Islet of Langerhans (tissue), 1 donor: ENCODE data around the gene MYRFL.

ENCODE experiments used
- FAIRE-seq: peaks from one replicate; lab custom pipeline; 2011; peaks lifted over from hg19 to GRCh38; lab: Jason Lieb, UNC

MYRFL gene

DNA sequence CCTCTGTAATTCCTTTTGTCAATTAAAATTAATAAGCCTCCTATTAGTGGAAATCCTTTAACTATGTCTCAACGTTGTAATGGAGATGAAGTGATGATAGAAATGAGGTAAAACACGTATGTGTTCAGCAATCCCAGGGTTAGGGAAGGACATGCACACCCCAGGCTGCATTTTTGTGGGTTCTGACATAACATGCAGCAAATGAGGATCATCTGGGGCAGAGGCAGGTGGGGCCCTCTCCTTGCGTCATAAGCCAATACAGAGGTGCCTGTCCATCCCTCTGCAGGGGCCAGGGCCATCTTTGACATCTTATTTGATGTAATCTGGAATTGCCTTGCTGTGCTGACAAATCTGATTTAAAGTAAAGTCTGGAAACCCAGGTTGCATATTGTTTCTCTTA lies 73.2 kb downstream of the MYRFL start:
- FAIRE-seq = no peak

DNA sequence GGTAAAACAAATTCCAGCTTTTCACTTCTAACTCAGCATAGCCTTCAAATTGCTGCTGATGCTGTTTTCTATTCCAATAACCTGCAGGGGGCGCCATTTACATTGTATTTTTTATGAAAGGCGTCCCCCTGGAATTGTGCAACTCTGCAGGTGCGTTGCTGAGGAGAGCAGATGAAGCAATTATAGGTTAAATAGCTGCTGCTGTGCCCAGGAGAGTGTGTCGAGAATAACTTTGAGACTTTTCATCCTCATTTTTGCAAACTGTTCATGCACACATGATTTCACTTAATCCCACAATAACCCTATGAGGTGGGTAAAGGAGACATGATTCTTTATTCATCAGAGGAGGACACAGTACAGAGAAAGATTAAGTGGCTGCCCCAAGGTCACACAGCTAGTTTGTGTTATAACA lies 75.7 kb downstream of the MYRFL start:
- peak; percentile 88 for FAIRE-seq

DNA sequence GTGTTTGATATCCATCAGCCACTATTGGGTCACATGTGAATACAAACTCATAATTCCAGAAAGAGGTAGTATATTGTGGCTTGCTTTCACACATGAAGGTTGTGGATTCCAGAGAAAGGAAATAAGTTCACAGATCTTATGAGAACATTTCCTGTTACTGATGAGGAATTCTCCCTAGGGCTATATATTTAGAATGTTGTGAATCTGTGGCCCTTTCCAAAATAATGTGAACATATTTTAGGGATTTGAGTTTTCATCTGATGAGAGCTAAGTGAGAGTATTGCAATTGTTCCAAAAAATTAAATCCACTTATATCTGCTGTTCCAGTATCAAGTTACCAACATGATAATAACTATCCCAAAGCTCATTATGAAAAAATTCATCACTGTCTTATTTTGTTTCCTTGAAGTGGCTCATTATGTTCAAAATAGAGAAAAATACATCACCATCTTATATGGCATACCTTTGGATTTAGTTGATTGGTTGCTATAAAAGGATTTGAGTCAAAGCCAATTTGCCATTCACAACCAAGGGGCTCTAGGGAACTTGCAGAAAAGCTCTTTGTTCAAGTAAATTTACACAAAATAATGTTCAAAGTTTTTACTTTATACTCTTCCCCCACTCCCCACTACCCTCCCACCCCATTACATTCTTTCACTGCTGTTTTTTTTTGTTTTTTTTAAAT lies 76.3 kb downstream of the MYRFL start:
- no peak for FAIRE-seq

DNA sequence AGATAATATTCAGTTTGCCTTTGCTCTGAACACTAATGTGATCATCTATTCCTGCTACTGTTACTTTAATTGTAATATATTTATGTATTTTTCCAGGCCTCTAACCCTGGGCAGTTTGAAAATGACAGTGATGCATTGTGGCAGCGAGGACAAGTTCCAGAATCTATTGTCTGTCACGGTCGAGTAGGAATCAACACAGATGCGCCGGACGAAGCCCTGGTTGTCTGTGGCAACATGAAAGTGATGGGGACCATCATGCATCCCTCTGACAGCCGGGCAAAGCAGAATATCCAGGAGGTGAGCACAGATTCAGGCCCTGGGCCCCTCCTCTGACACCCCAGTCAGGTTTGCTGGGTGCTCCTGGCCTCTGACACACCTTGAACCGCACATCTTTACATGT lies 78.5 kb downstream of the MYRFL start:
- FAIRE-seq = no peak

DNA sequence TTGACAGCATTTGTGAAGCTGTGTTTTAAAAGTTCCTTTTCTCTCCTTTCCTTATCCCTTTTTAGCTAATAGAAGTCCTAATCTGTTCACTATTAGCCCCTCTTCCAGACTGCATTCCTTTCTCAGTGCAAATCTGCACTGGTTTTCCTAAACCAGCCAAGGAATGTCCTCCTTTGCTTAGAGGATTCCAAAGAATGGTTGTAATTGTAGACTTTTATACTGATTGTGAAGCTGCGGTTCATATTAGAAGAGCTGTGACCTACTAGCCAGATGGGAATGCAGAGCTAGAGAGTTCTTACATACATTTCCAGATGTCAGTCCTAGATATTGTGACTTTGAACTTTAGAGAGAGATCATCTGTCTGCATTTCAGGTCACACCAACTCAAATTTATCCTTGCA lies 79.8 kb downstream of the MYRFL start:
- no peak for FAIRE-seq

DNA sequence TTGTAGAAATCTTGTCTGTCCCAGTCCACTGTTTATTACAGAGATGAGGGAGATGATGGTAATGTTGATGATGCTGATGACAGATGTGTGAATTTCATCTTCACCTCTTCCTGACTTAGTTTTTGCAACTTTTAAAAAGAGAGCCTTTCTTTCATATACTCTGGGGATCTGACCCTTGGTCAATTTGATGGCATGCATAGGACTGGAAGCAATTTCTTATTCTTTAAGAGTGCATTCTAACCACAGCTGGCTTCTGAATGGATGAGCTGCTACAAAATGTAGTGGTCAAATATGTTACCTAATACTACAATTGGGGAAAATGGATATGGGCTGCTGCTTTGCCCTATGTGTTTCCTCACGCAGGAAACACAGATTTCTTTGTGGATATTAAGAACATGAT lies 80.8 kb downstream of the MYRFL start:
- FAIRE-seq = no peak

DNA sequence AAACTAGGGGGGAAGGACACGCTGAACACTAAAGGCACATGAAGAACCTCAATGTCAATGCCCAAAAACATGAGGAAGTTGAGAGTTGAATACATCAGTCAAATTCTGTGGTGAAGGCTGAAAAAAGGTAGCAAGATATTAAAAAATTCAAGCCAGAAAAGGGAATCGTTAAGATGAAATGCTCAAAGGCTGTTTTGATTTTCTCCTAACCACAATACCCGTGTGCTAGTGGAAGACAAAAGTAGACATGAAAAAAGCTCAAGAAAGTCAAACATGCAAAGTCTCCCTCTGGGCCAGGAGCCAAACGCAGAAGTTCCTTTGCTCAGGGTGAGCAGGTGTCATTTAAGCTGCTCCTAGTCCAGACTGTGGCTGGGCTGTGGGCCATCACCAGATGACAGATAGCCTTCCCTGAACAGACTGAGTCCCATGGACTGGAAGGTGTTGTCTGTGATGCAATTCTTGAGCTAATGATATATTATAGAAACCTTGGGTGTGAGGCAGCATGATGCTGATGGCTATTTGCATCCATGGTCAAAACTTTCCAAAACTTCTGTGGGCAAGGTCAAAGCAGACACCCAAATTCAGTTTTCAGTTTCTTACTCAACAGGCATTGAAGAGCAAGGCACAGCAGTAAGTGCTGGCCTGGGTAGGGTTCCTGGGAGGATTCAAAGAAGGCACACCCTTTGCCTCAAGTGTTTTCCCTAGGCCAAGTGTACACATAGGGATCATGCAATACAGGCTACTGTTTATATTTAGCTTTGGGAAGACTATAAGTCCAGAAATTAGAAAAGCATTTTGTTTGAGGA lies 81.6 kb downstream of the MYRFL start:
- FAIRE-seq = no peak

DNA sequence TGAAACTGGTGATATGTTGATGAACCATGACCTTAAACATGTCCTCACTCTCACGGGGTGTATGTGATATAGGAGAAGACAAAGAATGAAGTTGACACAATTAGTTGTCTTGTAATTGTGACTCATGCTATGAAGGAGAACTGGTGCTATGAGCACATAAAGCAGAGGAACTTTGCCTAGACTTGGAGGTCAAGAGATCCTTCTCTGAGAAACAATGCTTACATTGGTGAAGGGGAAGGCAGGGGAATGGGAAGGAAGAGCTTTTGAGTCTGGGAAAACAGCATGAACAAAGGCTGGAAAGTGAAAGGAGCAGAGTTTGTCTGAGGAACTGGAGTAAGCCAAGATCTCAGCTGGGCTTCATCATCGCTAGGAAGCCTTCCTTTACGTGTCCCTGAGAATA lies 83.2 kb downstream of the MYRFL start:
- no peak for FAIRE-seq

DNA sequence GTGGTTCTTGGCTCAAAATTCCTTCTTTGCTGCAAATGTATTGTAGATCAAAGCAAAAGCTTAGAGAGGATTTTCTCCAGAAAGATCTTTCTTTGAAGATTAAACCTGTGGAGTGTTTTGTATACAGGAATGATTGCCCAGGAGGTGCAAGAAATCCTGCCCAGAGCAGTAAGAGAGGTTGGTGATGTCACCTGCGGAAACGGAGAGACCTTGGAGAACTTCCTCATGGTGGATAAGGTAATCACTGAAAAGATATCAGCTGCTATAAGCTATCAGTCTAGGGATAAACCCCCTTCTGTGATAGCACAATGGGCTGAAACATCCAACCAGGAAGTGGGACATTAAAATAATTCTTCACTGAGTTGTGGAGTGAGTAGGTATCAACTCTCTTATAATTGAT lies 85.7 kb downstream of the MYRFL start:
- no peak for FAIRE-seq

DNA sequence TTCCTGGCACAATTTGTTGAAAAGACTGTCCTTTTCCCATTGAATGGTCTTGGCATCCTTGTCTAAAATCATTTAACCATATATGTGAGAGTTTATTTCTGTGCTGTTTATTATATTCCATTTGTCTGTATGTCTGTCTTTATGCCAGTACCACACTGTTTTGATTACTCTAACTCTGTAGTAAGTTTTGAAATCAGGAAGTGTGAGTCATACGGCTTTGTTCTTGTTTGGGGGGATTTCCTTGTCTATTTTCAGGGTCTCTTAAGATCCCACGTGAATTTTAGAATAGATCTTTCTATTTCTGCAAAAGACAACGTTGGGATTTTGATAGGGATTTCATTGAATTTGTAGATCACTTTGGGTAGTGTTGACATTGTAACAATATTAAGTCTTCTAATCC lies 88.5 kb downstream of the MYRFL start:
- FAIRE-seq = no peak

DNA sequence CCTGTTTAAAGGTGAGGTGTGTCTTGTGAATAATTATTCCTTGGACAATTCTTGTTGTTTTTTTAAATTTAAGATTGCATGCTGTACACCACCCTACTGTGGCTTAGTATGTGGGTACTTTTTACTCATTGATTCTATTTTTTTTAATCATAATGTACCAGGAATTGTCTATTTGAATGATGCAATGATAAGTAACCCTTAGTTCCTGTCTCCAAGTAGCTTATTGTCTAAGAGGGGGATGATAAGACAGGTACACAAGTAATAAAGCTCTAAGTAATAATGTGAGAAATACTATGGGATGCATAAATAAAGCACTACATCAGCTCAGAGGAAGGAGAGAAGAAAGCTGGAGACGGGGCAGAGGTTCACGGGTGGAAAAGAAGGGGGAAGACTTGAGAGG lies 90.9 kb downstream of the MYRFL start:
- FAIRE-seq = no peak

DNA sequence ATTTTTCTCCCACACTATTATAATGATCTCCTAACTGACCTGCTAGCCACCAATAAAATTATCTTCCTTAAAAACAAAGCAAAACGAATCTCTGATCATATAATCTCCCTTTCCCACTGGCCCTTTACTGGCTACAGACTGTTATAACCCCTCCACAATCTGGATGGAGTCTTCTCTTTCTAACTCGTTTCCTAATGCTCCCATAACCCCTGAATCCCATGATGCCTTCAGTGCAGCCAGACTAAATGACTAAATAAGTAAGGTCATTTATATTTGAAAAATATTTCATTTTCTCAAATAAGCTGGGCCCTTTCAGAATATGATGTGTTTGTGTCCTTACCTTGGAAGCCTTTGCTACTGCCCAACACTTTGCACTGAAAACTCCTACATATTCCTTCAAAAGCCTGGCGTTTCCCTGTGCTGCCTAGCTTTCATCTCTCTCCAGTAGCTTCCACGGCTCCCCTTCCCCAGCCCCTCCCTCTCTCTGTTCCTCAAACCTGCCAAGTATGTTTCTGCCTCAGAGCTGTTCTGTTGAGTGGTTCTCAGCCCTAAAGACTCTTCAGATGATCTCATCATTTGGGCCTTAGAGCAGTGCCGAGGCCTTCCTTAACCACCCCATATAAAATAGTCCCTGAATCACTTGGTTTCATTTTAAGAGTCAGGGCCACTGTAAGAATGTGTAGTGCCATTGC lies 91.7 kb downstream of the MYRFL start:
- no peak for FAIRE-seq

DNA sequence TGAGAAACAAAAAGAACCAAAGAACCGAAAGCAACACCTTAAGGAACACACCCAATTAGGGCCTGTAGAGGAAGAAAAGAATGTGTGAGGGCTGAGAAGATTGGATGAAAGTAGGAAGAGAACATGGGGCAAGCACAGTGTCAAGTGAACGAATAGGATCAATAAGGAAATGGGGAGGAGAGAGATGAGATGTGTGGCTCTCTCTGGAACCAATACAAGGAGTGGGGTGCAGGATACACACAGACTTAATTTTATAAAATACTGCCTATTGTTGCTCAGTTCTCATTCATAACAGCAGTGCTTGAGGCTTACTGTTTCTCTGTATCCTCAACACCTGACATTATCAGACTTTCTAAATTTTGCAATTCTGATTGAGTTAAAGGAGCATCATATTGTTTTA lies 93.3 kb downstream of the MYRFL start:
- no peak for FAIRE-seq

DNA sequence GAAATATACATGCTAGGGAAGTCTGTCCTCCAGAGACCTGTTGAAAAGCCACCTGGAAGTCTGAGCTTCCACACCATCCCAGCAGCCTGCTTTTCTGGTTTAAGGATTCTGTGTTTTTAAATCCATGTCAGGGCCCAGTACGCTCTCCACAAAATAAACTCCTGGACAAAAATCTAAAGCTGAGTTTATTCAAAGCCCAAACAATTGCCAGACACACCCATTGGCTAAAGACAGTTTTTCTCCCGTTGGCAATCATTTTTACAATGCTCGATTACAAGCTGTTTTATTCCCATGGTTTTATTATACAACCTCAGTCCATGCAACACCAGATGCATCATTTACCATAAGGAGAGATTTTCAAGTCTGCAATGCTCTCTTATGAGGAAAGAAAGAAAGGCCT lies 94.5 kb downstream of the MYRFL start:
- no peak for FAIRE-seq

DNA sequence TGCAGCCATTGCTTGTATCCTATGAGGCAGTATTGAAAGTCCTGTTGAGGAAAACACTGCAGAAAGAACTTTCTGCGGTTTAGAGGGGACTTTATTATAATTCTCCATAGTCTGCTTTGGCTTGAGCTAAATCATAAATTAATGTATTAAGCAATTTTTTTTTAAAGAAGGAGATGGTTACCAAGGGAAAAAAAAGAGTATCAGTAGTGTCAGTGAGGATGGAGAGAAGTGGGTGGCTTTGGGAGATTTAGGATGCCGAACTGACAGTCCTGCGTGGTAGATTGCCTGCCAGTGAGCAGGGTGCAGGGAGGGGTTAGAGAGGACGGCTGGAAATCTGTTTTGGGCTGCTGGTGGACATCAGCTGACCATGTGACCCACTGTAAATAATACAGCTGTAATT lies 96.8 kb downstream of the MYRFL start:
- no peak for FAIRE-seq

DNA sequence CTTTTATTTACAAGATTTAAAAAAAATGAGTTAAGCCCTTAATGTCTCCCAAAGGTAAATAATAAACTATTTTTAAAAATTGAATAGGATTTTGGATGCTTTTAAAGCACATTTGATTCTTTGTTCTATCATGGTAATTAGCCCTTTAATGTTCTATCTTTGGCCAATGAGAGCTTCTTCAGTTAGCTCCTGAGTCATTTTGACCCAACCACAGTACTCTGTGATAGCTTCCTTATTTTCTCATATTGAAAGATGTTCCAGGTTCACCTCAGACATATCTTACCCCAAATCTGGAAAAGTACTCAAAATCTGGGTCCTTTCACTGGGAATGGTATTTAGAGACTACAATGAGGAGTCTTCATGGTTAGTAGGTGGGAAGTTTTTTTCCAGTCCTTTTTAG lies 98.0 kb downstream of the MYRFL start:
- FAIRE-seq = no peak

DNA sequence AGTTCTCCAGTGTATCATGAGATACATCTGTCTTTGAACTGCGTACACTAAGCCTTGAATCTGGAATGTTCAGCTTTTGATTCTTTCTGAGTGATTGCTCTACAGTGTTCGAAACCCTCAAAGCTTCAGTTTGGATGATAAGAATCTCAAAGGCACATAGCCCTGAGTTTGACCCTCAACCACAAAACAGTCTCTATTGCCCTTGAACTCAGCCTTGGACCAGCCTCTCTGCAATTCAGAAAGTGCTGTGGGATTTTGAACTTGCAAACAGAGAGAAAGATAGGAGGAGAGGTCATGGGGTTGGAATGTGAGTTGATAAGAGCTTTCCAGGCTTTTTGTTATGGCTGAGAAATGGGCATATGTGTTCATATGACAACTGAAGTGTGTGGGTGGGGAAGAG lies 100.3 kb downstream of the MYRFL start:
- FAIRE-seq = no peak

DNA sequence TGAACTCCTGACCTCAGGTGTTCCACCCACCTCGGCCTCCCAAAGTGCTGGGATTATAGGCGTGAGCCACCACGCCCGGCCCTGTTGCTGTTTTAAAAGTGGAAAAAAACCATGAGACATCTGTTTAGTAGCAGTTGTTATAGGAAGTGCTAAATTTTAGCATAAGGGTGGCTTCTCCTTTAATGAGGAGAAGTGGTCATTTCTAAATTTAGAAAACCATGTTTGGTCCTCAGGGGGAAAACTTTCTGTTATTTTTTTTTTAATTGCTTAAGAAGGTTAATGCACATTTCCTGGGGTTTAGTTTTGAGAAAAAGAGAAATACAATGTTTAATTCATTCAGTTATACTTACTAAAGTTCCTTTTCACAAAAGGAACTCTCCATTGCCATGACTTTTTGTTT lies 102.1 kb downstream of the MYRFL start:
- no peak for FAIRE-seq

DNA sequence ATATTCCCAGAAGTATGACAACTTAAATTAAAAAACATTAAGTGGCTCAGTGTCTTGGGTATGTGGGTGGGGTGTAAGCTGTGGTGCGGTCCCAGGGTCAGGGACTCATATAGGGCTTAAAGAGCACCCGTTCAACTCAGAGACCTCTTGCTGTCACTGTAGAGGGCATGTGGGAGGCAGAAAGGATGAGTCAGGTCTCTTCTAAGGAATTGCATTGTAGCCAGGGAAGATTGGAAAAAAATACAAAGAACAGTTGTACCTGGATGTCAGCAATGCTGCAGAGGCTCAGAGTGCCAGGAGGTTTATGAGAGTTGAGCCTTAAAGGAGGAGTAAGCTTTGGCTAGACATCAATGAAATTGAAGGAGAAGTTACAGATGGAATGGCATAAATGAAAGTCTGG lies 104.1 kb downstream of the MYRFL start:
- no peak for FAIRE-seq

DNA sequence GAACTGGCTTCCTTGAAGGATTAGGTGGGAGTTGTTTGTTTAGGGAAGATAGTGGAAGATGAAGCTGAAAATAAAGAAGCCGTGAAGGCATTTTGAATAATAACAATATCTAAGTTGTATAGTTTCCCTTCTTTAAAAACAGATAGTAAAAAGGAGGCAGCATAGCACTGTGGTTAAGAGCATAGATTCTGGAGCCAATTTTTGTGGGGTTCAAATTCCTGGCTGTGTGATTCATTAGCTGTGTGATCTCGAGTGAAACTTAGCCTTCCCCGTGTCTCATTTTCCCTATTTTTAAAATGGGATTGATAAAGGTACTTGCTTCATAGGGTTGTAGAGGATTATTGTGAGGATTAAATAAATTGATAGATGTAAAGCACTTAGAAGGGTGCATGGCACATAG lies 104.5 kb downstream of the MYRFL start:
- no peak for FAIRE-seq

DNA sequence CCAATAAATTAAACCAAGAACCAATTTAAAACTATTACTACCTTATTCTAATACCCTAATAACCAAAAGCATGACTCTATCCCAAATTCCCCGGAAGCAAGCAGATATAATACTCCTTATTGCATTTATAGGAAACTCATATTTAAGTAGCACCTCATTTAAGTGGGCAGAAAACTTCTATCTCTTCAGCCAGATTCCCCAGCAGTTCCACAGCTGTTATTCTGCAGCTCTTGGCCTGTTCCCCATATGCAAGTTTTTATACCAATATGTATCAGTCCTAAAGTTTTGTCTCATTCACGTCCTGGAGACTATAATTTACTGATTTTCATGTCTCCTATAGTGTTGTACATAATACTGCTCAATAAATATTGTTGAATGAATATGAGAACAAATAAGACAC lies 106.5 kb downstream of the MYRFL start:
- FAIRE-seq = no peak

DNA sequence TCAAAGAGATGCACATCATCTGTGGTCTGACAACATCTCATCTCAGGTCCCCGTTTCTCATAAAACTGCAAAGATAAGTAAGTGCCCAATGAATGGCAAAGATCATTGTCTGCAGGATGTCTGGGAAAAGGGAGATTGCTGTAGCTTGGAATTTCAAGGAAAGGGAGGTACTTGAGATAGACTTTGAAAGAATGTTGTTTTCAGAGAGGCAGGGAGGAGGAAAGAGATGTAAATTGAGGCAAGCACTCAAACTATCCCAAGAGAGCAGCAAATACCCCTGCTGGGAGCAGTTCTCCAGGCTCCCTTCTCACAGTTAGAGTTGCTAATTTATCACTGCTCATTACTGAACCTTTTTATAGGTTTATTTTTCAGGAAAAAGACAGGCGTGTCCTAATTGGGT lies 107.1 kb downstream of the MYRFL start:
- no peak for FAIRE-seq

DNA sequence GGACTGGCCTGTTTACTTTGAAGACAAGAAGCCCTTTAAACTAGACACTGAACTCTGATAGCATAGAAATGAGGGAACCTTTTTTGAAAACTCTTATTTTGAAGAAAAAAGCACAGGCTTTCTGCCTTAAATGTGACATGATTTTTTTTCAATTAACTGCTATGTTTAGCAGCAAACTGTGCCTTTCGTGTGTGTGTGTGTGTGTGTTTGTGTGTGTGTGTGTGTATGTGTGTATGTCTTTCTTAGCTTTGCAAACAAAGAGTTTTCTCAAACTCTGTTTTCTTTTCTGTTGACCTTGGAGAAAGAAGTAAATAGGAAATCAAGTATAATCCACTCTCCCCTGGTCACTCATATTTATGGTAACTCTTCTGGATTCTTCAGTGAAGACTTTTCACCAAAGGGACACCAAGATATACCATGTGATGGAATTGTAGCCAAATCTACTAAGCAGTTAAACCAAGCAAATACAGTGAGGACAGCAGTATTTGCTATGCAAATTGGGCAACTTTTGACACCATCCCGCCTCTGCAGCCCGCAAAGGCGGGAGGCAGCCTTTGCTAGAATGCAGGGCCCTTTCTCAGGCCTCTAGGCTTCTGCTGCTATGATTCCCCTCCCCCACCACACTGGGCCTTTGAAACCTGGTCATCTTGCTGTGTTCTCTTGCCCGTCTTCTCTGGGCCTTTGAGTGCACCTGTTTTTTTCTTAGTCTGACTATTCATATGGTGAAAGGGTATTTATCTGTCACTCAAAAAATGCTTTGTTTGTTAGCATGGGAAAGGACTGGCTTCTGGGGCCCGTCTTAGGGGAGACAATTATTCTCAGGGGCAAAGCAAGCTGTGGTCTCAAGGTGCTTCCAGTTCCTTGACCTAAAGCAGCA lies 107.9 kb downstream of the MYRFL start:
- FAIRE-seq = no peak
